Stimulated activated naive CD4-positive, alpha-beta T cell (primary cell): ENCODE measurements around the gene TBC1D32.
A peak's percentile ranks its signal among the peaks of the same experiment; 100 is the strongest.
"Not testable (repeated sequence)": the region's sequence is repeated elsewhere in the genome, so short reads cannot be mapped to it uniquely, and the experiment has no call there.

ENCODE experiments used
- DNase-seq, 6 experiments: peaks; one replicate each; lab custom pipeline; 2025; lab: John Stamatoyannopoulos, UW

Gene TBC1D32

DNA sequence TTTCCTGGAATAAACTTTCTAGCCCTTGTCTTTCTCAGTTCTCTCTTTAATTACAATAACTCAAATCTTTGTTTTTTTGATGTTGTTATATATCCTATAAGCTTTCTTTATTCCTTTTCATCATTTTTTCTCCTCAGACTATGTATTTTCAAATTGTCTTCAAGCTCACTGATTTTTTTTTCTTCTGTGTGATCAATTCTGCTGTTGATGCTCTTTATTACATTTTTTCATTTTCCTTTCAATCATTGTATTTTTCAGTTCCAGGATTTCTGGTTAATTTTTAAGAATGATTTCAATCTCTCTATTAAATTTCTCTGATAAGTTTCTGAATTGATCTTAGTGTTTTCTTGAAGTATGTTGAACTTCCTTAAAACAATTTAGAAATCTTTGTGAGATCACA lies 209.7 kb downstream of the TBC1D32 start:
- no peak for DNase-seq

DNA sequence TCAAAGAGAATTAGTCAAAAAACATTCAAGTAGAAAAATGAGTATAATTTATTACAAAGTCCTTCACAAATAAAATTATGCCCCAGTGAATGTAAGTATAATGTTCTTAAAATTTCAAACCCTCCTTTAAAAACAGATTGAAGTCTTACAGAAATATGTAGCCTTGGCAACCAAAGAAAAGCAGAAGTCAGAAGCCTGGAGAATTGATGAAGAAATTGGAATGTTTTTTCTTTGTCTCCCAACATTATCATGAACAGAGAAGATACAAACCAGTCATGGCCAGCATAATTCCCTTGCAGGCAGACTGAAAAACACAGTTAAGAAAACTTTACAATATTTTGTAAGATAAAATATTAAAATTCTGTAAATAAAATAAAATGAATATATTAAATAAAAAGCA lies 221.9 kb downstream of the TBC1D32 start:
- DNase-seq, result no peak

DNA sequence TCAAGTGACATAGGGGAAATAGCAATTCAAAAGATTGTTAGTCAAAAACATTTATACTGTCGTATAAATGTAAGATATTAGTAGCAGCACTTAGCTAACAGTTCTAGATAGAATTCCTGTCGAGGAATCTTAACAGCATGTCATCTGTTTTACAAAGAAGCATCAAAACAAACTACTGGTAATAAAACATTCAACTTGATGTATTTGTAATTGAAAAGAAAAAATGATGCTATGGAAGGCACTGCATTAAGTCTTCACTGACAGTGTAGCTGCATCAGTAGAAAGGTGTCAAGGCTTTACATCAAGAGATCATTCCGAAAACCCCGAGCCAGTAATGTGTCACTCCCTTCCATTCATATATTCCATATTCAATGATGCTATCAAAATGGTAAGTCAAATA lies 223.5 kb downstream of the TBC1D32 start:
- DNase-seq, result no peak

DNA sequence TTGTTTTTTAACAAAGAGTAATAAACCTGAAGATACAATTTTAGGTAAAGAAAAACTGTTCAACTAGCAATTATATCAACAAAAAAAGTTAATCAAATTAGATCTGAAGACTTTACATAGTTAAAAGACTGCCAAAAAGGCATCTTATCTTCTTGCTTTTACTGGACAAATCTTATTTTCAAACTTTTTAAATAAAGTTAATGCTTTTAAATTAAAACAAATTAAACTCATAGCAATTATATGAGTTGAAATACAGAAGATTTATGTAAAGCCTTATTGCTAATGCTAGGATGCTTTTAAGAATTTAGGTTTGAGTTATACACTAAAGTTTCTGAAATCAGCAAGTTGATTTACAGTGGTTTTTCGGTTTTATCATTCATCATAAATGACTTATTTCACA lies 227.3 kb downstream of the TBC1D32 start:
- no peak for DNase-seq

DNA sequence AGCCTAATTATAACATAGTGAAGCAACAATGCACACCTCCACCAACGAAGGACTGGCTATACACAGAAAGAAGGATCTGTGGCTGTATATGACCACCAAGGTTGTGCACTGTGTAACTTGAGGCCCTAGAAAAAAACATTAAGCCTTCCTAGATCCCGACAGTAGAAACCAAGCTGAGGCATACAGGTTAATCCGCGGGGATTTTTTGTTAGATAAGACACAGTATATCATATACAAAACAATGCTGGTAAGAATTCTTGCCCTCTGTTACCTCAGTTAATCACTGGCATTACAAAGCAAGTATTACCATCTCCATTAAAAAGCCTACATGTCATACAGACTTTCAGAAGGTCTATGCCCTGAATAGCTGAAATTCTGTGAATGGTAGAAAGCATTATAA lies 228.8 kb downstream of the TBC1D32 start:
- no peak for DNase-seq

DNA sequence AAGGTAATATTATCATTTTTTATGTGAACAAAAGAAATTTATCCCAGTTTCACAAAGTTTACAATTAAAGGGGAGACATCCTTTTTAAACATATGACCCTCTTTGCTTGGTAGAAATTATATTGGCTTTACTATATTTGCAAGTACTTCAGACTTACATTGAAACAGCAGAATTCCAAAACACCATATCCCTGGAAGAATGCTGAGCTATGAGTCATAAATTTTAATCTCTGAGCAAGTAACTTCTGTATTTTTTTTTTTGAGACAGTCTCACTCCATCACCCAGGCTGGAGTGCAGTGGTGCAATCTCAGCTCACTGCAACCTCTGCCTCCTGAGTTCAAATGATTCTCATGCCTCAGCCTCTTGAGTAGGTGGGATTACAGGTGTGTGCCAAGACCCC lies 240.4 kb downstream of the TBC1D32 start:
- no peak for DNase-seq

DNA sequence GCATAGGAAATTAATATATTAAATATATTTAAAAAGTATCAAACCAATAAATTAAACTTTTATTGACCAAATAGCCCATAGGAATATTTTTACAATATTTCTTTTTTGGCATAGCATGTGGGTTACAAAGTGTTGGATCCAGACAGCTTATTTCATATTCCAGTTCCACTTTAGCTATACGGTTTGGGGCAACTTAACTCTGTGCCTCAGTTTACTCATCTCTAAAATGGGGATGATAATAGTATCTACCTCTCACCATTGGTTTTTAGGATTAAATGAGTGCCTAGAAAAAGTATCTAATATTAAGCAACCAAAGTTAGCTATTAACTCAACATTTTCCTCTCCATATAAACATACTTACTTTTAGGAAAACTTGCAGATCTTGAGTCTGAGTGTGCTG lies 243.8 kb downstream of the TBC1D32 start:
- DNase-seq, result no peak

DNA sequence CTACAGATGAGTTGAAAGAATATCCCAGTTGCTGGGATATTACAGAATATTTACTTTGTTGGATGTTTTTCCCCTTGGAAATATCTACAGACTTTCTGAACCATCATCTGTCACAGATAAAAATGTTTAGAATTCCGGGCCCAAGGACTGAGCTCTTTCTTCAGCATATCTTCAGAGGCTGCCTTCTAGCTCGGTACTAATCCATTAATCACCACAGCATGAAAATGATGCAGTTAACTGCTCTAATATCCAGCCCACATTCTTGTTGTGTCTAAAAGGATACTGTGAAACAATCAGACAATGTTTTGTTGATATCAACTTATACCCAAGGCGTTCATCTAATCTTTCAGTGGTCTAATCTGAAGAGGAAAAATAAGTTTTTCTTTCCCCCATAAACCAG lies 247.4 kb downstream of the TBC1D32 start:
- no peak for DNase-seq

DNA sequence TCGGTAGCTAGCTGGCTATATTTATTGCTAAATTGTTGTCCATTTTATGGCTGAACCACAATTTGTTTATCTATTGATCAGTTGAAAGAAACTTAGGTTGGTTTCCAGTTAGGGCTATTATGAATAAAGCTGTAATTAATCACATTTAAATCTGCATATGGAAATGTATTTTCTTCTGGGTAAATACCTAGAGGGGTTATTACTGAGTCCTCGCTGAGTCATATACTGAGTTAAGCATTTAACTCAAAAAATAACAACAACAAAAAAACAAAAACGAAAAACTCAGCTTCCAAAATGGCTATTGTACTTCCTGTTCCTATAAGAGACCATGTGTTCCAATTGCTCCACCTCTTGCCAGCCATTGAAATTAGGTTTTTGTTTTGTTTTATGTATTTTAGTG lies 258.2 kb downstream of the TBC1D32 start:
- DNase-seq, result no peak

DNA sequence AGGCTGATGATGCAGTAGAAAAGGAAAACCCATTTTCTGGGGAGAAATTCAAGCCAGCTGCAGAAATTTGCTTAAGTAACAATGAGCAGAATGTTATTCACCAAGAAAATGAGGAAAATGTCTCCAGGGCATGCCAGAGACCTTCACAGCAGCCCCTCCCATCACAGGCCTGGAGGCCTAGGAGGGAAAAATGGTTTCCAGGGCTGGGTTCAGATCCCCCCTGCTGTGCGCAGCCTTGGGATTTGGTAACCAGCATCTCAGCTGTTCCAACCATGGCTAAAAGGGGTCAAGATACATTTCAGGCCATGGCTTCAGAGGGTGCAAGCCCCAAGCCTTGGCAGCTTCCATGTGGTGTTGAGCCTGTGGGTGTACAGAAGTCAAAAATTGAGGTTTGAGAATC lies 265.5 kb downstream of the TBC1D32 start:
- not testable (repeated sequence) for DNase-seq

DNA sequence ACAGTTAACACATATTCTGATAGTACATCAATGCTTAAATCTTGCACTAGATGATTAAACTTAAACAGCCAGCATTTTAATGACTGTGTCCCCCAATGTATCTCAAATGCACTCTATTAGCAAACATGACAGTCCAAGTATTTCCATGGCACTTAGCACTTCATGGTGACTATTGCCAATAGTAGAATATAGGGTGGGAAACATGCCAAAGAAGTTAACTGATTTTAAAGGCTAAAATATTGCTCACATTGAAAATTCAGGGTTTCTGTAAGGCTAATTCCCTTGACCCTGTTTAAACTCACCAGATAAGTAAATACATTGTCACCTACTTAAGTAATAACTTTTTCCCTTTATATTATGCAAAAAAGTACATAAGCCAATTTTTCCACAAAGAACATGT lies 266.9 kb downstream of the TBC1D32 start:
- DNase-seq, result no peak

DNA sequence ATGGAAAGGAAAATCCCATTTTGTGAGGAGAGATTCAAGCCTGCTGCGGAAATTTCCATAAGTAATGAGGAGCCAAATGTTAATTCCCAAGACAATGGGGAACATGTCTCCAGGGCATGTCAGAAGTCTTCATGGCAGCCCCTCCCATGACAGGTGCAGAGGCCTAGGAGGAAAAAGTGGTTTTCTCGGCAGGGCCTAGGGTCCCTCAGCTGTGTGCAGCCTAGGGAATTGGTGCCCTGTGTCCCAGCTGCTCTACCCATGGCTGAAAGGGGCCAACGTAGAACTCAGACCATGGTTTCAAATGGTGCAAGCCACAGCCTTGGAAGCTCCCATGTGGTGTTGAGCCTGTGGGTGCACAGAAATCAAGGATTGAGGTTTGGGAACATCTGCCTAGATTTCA lies 269.9 kb downstream of the TBC1D32 start:
- DNase-seq, result no peak

DNA sequence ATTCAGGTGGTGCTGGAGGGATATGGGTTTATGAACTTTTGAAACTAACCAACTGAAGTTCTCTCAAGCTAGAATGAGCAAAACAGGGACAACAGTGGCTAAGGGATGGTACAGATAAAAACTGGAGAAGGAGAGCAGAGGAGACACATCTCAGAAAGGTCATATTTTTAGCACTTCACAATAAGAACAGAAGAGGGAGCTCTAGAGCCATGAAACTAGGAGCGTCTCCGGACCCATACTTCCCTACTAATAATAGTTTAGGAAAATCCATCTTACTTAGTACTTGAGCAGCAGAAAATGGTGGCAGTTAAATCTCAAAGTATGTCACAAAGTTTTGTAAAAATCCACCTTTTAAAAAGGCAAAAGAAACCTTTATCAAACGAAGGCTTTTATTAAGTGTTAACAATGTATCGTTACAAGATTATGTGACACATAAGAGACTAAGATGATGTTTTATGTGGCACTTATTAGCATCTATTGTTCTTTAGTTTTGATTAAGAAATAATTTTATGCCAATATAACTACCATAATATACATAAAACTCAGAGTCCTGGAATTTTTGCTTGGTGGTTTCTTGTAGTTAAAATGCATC lies 278.6 kb downstream of the TBC1D32 start:
- DNase-seq, result peak in 2 of 6 experiments; percentile 18 to 38

DNA sequence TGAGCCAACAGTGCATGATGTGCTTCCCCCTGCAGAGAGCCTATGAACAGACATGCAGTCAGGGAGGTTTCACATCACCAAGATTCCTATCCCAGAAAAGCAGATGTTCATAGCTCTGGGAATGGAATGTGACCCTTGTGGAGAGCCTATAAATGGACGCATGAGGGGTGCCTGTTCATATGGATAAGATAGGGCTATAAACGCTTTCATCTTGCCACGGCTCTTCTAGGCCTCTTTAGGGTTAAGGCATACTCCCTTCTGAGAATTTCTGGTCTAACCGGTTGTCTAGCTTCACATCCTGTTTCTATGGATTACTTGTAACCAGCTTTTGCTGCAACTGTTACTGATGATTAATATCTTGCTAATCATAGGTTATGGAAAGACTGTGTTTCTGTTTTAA lies 285.7 kb downstream of the TBC1D32 start:
- not testable (repeated sequence) for DNase-seq

DNA sequence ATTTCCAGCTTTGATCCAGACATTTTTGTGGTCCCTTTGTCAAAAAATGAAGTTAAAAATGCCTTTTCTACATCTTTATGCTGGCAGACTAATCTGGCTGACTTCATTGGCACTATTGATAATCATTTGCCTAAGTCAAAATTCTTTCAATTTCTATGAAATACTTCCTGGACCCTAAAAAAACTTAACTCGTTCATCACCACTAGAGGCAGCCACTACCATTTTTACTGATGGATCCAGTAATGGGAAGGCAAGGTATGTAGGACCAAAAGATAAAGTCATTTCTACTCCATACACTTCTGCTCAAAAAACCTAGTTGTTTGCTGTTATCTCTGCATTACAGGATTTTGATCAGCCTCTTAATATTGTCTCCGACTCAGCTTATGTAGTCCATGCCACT lies 289.4 kb downstream of the TBC1D32 start:
- DNase-seq, result not testable (repeated sequence)

DNA sequence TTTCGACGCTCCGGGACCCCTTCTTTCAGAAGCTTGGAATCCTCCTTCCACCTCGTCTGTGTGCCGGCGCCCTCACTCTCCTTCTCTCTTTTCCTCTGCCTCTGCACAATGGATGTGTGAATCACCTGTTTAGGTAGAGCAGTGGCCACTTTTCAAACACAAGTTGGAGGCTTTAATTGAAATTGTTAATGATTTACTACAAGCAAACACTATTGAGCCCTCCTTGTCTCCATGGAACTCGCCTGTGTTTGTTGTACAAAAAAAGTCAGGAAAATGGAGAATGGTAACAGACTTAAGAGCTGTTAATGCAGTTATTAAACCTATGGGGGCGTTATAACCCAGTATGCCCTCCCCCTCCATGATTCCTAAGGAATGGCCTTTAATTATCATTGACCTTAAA lies 290.6 kb downstream of the TBC1D32 start:
- not testable (repeated sequence) for DNase-seq

DNA sequence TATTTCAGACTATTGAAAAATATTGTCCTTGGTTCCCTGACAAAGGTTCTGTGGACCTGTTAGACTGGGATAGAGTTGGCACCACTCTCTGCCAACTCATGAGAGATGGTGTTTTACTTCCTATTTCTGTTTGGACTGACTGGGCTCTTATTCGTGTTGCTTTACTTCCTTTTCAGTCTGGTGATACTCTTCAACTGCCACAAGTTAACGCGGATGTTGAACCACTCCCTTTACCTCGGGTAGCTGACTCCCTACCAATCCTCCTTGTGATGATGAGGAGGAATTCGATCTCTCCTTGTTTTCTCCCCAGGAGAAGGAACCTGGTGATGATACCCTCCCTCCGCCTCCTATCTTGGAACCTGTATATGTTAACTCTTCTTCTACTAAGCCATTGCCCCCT lies 291.1 kb downstream of the TBC1D32 start:
- DNase-seq, result not testable (repeated sequence)

DNA sequence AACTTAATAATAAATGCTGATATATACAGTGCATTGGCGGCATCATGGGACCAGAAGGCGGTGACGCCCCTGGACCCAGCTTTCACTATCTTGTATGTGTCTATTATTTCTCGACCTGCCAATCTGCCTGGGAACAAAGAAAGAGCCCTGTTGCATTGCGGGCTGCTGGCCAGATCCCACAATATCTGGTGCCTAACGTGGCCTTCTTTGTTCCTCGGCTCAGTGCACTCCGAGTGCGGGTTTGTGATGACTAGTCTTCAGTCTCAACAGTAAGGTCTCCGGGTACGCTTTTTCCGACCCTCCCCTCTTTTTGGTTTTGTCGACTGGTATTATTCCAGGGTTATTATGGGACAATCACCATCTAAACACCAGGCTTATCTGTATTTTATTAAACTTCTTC lies 291.5 kb downstream of the TBC1D32 start:
- no peak for DNase-seq

DNA sequence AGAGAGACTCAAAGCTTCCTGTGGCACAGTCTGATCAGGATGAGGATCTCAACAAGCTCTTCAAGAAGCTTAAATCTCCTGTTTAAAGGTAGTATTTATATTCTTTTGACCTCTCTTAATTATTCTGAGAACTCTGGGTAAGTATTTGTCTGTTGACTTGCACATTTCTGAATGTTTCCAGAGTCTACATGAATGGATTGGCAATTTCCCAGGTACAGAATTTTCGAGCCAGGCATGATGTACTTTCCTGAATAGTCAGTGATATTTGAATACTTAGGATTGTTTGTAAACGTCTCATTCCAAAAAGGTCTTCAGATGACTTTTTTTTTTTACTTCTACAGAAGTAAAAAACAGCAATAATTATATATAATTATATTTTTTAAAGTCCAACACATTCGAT lies 293.4 kb downstream of the TBC1D32 start:
- no peak for DNase-seq

DNA sequence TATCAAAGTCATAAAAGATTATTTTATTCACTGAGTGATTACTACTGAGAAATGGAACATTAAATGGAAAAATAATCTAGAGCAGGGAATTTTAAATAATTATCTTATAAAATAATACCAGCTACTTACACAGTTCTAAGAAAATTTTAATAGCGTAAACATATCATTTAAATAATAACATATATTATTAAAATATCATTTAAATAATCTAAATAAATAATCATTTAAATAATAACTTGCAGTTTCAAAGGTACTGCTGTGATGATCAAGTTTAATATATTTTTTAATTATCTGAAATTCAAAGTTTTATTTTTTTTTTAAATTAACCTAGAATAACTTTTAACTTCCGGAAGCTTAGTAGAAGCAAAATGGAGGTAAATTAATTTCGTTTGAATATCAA lies 301.2 kb downstream of the TBC1D32 start:
- no peak for DNase-seq

DNA sequence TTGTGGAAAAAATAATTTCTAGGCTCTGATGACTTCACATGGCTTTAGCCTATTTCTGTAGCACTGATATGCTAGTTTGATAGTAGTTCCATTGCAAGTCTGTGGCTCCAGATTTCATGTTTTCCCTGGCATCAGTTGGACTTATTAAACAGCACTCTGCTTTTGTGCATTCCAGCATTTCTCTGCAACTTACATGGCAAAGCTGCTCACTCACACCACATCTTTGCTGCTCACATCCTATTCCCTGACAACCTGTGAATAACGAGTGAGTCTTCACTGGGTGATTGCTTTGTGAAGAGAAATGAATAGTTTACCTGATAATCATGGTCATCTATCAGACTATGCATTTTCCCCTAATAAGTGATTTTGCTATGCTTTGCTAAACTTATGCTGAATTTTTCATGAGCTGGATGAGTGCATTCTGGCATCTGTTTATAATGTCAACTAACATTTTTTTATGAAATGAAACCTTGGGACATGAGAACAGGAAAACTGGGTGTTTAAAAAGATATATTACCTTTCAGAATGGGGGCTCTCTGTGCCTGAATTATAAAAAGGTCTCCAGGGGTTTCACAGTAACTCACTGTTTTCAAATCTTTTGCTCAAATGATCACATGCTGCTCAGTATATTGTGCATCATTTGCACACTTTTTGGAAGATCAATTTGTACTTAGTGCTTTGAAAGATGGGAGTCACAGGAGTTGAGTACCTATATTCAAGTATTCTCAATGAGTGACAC lies 301.8 kb downstream of the TBC1D32 start:
- no peak for DNase-seq
